ENCODE data around the gene PLVAP.

DNA sequence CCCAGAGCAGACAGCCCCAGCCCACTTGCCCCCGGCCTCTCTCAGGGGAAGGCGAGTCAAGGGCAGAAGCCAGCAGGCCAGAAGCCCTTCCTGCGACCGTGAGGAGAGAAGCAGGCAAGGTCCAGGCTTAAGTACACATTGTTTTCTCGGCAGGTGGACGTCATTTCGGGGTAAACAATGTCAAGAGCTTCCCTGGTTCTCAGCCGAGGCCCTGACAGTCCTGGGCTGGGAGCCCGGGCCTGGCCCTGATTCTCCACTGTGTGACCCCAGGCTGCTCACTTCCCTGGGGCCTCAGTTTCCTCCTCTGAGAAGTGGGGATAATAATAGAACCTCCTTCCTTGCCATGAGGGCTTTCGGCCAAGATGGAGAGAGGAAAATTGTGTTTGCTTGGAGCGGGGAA is 19.4 kb downstream of the PLVAP start:
- TF ChIP-seq POLR2A (IDR thresholded peaks at IDR 0.05) = no peak
- TF ChIP-seq CTCF (IDR thresholded peaks at IDR 0.05) = no peak

Measured in lower leg skin (tissue), 3 donors.